Gastrocnemius medialis (tissue), 4 donors: Measurements from ENCODE around the gene FAM241A. TPM values are rescaled to one million over a fixed set of nuclear protein-coding genes. Genes with fewer than 3 reads are reported as not detected.

ENCODE experiments used
- ATAC-seq, 2 donors: fragments of 150-250 bp; one replicate each; pipeline ENCODE4 v1.9.1; 2016
- DNase-seq, 2 donors: peaks; one replicate each; pipeline ENCODE4 v3.0.0-alpha.2; 2019
- H3K27ac ChIP-seq, 4 donors: fragments of 200-600 bp; sonication (generic); 1 replicate in 1 of 4; 2 replicates in 3 of 4; pipeline ENCODE4 v1.5.1; 2016 to 2018; ENCODE audit warnings: mild to moderate bottlenecking in 2 of 4, moderate library complexity in 1 of 4
- H3K27me3 ChIP-seq, 3 donors: fragments of 200-600 bp; sonication (generic) in 2 of 3; 1 replicate in 1 of 3; 2 replicates in 2 of 3; pipeline versions ENCODE4 v1.5.1 to v1.6.0; 2016 to 2019; ENCODE audit warnings: mild to moderate bottlenecking in 1 of 3, moderate library complexity in 1 of 3
- H3K36me3 ChIP-seq, 2 donors: fragments of 200-600 bp; sonication (generic) in 1 of 2; one replicate each; pipeline ENCODE4 v1.5.1; 2017 to 2018
- H3K4me1 ChIP-seq, 2 donors: fragments of 200-600 bp; sonication (generic) in 1 of 2; one replicate each; pipeline ENCODE4 v1.5.1; 2016 to 2017; ENCODE audit warnings: mild to moderate bottlenecking in 2 of 2
- H3K4me3 ChIP-seq, 4 donors: fragments of 200-600 bp; sonication (generic) in 3 of 4; 1 replicate in 1 of 4; 2 replicates in 3 of 4; pipeline ENCODE4 v1.5.1; 2016 to 2019; ENCODE audit warnings: mild to moderate bottlenecking in 2 of 4
- H3K9me3 ChIP-seq, 3 donors: fragments of 200-600 bp; sonication (generic) in 2 of 3; 1 replicate in 1 of 3; 2 replicates in 2 of 3; pipeline ENCODE4 v1.5.1; 2016 to 2019
- POLR2A ChIP-seq, 2 donors: fragments of 450-650 bp; IDR thresholded peaks; one replicate each; pipeline ENCODE4 v1.6.1; 2017; ENCODE audit warnings: antibody characterized with exemption in 2 of 2, mild to moderate bottlenecking in 2 of 2, moderate library complexity in 2 of 2
- in situ Hi-C, 4 donors: fragments of 200-750 bp; cut with MboI; loops; one replicate each; pipeline versions ENCODE4 v1.15.0 to v1.8.0; 2017; ENCODE audit warnings: low sequenced_read_pairs in 4 of 4
- intact Hi-C: fragments of 100-400 bp; cut with DNase I; formaldehyde crosslinking; loops from one replicate; pipeline ENCODE4 v1.15.1; 2023; ENCODE audit warnings: low total_unique reads
- total RNA-seq, 4 donors: library from RNA; depleted of rRNA; stranded (reverse); fragments of >200 nt; gene quantifications; one replicate each; pipeline versions ENCODE4 v1.1.0 to v1.2.3, GENCODE V29; 2016
- TF ChIP-seq, protein P1 (sequence below), 5 experiments: fragments of 450-650 bp in 3 of 5; fragments of 200-600 bp in 2 of 5; sonication (generic) in 2 of 5; IDR thresholded peaks in 4 of 5; conservative IDR thresholded peaks in 1 of 5; 1 replicate in 4 of 5; 2 replicates in 1 of 5; pipeline ENCODE4 v1.5.1; 2016 to 2019; ENCODE audit warnings: antibody characterized with exemption in 5 of 5, mild to moderate bottlenecking in 3 of 5, moderate library complexity in 3 of 5

The FAM241A gene
- total RNA-seq, 4 donors from 2014 or later, result 2.3 to 7.0 (median 3.3) TPM

DNA sequence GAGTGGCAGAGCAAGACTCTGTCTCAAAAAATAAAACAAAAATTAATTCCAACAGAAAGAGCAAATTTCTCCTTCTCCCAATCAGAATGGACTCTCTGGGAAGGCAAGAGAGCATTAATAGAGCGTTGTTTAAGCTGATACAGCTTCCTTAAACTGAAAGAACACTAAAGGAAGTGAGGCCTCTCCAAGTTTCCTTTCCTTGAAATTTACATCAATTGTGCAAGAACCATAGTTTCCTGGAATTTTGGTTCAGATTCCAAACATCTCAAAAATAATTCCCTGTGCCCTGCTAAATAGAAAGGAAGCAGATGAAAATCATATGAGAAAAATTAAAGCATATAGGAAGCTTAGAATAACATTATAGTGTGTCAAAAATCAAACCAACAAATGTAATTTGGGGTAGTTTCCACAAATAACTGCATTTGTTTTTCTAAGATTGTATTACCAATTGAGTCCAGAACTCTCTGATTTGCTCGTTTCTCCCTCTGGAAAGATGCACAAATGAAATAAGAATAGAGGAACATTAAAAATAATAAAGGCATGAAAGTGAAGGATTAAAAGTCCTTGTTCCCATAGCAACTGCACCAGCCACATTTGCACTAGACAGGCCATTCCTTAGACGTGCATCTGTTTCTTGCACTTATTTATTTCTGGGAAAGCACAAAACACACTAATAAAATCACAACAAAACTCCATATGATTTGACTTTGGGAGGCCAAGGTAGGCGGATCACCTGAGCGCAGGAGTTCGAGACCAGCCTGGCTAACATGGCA is 3.7 kb upstream of the FAM241A start:
- in situ Hi-C loops (no loop called here), intact Hi-C loops (no loop called here)
- Histone ChIP-seq H3K4me1 (peaks cover 0 to 4% of the 10 kb centered on the region in 2 donors), H3K27me3 (no peaks in the 10 kb centered on the region), H3K4me3 (no peak overlapping the region), H3K9me3 (no peaks in the 10 kb centered on the region), H3K36me3 (no peaks in the 10 kb centered on the region), H3K27ac (peak overlapping the region in 3 of 4 donors; percentile 15 to 44 (median 29))
- ATAC-seq, result no peak
- DNase-seq, result no peak
- TF ChIP-seq POLR2A (IDR thresholded peaks at IDR 0.05), result no peak
- TF ChIP-seq, protein P1, sequence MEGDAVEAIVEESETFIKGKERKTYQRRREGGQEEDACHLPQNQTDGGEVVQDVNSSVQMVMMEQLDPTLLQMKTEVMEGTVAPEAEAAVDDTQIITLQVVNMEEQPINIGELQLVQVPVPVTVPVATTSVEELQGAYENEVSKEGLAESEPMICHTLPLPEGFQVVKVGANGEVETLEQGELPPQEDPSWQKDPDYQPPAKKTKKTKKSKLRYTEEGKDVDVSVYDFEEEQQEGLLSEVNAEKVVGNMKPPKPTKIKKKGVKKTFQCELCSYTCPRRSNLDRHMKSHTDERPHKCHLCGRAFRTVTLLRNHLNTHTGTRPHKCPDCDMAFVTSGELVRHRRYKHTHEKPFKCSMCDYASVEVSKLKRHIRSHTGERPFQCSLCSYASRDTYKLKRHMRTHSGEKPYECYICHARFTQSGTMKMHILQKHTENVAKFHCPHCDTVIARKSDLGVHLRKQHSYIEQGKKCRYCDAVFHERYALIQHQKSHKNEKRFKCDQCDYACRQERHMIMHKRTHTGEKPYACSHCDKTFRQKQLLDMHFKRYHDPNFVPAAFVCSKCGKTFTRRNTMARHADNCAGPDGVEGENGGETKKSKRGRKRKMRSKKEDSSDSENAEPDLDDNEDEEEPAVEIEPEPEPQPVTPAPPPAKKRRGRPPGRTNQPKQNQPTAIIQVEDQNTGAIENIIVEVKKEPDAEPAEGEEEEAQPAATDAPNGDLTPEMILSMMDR (IDR thresholded peaks at IDR 0.05 in 4 of 5, conservative IDR thresholded peaks at IDR 0.05 in 1 of 5), result no peak

DNA sequence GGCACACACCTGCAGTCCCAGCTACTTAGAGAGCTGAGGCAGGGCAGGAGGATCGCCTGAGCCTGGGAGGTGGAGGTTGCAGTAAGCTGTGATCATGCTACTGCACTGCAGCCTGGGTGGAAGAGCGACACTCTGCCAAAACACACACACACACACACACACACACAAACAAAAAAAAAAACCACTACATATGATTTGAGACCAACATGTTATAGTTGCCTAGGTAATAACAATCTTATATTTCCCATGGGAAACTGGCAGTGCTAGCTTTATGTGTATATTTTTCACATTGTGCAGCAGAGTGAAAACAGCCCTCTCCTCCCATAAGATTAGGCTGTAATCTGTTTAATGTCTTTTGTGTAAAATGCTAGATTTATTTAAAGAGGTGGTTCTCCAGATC is 3.1 kb upstream of the FAM241A start:
- in situ Hi-C loops (no loop called here), intact Hi-C loops (no loop called here)
- TF ChIP-seq, protein P1 (IDR thresholded peaks at IDR 0.05 in 4 of 5, conservative IDR thresholded peaks at IDR 0.05 in 1 of 5), result no peak
- TF ChIP-seq POLR2A (IDR thresholded peaks at IDR 0.05), result no peak
- peaks cover 0 to 10% of the 10 kb centered on the region in 2 donors for H3K4me1 ChIP-seq
- no peak overlapping the region for H3K4me3 ChIP-seq
- no peak overlapping the region for H3K27ac ChIP-seq
- no peaks in the 10 kb centered on the region for H3K9me3 ChIP-seq
- no peak for ATAC-seq
- H3K27me3 ChIP-seq, result no peaks in the 10 kb centered on the region
- H3K36me3 ChIP-seq, result no peaks in the 10 kb centered on the region
- DNase-seq, result no peak

DNA sequence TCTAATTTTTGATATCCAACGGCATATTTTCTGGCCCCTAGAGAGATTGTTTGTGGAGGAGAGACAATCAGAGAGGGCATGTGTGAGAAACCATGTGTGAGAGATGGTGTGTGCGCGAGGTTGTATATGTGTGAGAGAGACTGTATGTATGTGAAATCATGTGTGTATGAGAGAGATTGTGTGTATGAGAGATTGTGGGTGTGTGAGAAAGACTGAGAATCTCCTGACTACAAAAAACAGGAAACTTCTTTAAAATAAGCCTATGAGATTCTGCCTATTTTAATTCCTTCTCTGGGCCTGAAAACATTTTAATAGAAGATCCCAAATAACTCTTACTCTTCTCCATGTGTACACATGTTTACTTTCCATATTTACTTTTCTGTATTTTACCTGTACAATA is 1.5 kb upstream of the FAM241A start:
- Histone ChIP-seq H3K36me3 (no peaks in the 10 kb centered on the region), H3K9me3 (no peaks in the 10 kb centered on the region), H3K27me3 (no peaks in the 10 kb centered on the region), H3K4me3 (no peak overlapping the region), H3K27ac (no peak overlapping the region), H3K4me1 (peaks cover 3 to 18% of the 10 kb centered on the region in 2 donors)
- ATAC-seq (no peak), DNase-seq (no peak)
- in situ Hi-C loops (no loop called here), intact Hi-C loops (no loop called here)
- no peak for TF ChIP-seq POLR2A (IDR thresholded peaks at IDR 0.05)
- TF ChIP-seq, protein P1 (IDR thresholded peaks at IDR 0.05 in 4 of 5, conservative IDR thresholded peaks at IDR 0.05 in 1 of 5), result no peak

DNA sequence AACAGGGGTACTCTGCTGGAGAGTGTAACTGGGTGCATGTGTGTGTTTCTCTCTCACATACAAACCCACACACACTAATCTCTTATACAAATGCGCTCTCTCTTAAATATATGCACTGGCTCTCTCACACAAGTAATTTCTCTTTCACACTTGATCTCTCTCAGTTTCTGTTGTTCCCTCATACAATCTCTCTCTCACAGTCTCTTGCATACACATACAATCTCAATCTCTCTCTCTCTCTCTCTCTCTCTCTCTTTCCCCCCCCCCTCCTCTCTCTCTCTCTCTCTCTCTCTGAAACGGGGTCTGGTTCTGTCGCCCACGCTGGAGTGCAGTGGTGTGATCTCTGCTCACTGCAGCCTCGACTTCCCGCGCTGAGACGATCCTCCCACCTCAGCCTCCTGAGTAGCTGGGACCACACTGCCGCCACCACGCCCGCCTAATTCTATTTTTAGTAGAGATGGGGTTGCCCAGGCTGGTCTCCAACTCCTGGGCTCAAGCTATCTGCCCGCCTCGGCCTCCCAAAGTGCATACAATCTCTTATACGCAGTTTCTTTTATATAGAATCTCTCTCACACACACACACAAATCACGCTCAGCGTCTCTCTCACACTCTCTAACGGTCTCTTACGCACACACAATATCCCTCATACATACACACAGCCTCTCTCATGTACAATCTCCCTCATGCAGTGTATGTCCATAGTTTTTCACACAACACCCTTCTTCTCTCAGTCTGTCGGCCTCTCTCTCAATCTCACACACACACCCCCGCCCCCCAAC is 518 bp upstream of the FAM241A start:
- Histone ChIP-seq H3K9me3 (no peaks in the 10 kb centered on the region), H3K27me3 (no peaks in the 10 kb centered on the region), H3K27ac (peak overlapping the region; percentile 79 to 86 (median 82)), H3K4me1 (peaks cover 3 to 24% of the 10 kb centered on the region in 2 donors), H3K36me3 (no peaks in the 10 kb centered on the region), H3K4me3 (peak overlapping the region; percentile 69 to 91 (median 85))
- TF ChIP-seq, protein P1 (IDR thresholded peaks at IDR 0.05 in 4 of 5, conservative IDR thresholded peaks at IDR 0.05 in 1 of 5), result no peak
- no peak for TF ChIP-seq POLR2A (IDR thresholded peaks at IDR 0.05)
- intact Hi-C loops, result loop anchor here (1.0 to 5.0 kb wide), 2 partner anchors 42 to 87 kb away; partner anchors contain the start of gene AP1AR
- no peak for ATAC-seq
- no peak for DNase-seq
- in situ Hi-C loops, result no loop called here
